ENCODE measurements around the gene C18orf63.
"Not testable (repeated sequence)": the region's sequence is repeated elsewhere in the genome, so short reads cannot be mapped to it uniquely, and the experiment has no call there.

The C18orf63 gene

GRCh38 chr18:74315464-74316256, at the start of gene C18orf63:
Gene C18orf63, plus strand, starts transcription at chr18:74315839. Its CDS starts 2,027 bp downstream, at chr18:74317866.
- DNase-seq, result no peak

- DNase-seq, result no peak
Measured at GRCh38 chr18:74266161-74266560, 49.5 kb upstream of the C18orf63 start.

- no peak for DNase-seq
Measured at GRCh38 chr18:74268175-74268574, 47.5 kb upstream of the C18orf63 start.

GRCh38 chr18:74268933-74269620, 46.6 kb upstream of the C18orf63 start:
- no peak for DNase-seq

- DNase-seq, result no peak
Measured at GRCh38 chr18:74271635-74272034, 44.0 kb upstream of the C18orf63 start.

- DNase-seq, result no peak
Measured at GRCh38 chr18:74273394-74273793, 42.2 kb upstream of the C18orf63 start.

- no peak for DNase-seq
Measured at GRCh38 chr18:74274700-74275099, 40.9 kb upstream of the C18orf63 start.

GRCh38 chr18:74275736-74276135, 39.9 kb upstream of the C18orf63 start:
- DNase-seq, result no peak

- DNase-seq, result no peak
Measured at GRCh38 chr18:74276609-74277008, 39.0 kb upstream of the C18orf63 start.

- no peak for DNase-seq
Measured at GRCh38 chr18:74277296-74277695, 38.3 kb upstream of the C18orf63 start.

GRCh38 chr18:74278058-74278457, 37.6 kb upstream of the C18orf63 start:
- no peak for DNase-seq

GRCh38 chr18:74278983-74279382, 36.7 kb upstream of the C18orf63 start:
- no peak for DNase-seq

- DNase-seq, result no peak
Measured at GRCh38 chr18:74281011-74281979, 34.3 kb upstream of the C18orf63 start.

GRCh38 chr18:74281980-74282754, 33.5 kb upstream of the C18orf63 start:
- no peak for DNase-seq

- no peak for DNase-seq
Measured at GRCh38 chr18:74282755-74283554, 32.7 kb upstream of the C18orf63 start.

- no peak for DNase-seq
Measured at GRCh38 chr18:74283646-74284045, 32.0 kb upstream of the C18orf63 start.

GRCh38 chr18:74284191-74284979, 31.3 kb upstream of the C18orf63 start:
- DNase-seq, result no peak

- no peak for DNase-seq
Measured at GRCh38 chr18:74284980-74285355, 30.7 kb upstream of the C18orf63 start.

- not testable (repeated sequence) for DNase-seq
Measured at GRCh38 chr18:74285583-74285982, 30.1 kb upstream of the C18orf63 start.

- DNase-seq, result no peak
Measured at GRCh38 chr18:74286106-74286855, 29.4 kb upstream of the C18orf63 start.

Measured in NCI-H1048 (cell line).